Effector memory CD4-positive, alpha-beta T cell (primary cell): ENCODE measurements around the gene DEFB119.
"Not testable (repeated sequence)": the region's sequence is repeated elsewhere in the genome, so short reads cannot be mapped to it uniquely, and the experiment has no call there.

Source experiments
- DNase-seq, 3 donors: peaks; one replicate each; pipeline ENCODE4 v3.0.0-alpha.2; 2020
- H3K27ac ChIP-seq: 2 replicates; pipeline ENCODE4 v1.7.0; 2013; ENCODE audit warnings: mild to moderate bottlenecking, low read length, moderate library complexity; ENCODE audit not compliant: insufficient read depth, poor library complexity, severe bottlenecking
- H3K27me3 ChIP-seq: replicated peaks from 2 replicates; pipeline ENCODE4 v1.7.0; 2013; ENCODE audit warnings: mild to moderate bottlenecking, low read length; ENCODE audit not compliant: insufficient read depth, control insufficient read depth, poor library complexity, severe bottlenecking
- H3K36me3 ChIP-seq: 2 replicates; pipeline ENCODE4 v1.7.0; 2013; ENCODE audit warnings: mild to moderate bottlenecking, low read length, moderate library complexity; ENCODE audit not compliant: control insufficient read depth, insufficient read depth
- H3K4me1 ChIP-seq: 2 replicates; pipeline ENCODE4 v1.7.0; 2013; ENCODE audit warnings: low read length, mild to moderate bottlenecking; ENCODE audit not compliant: control insufficient read depth, insufficient read depth, poor library complexity, severe bottlenecking
- H3K4me3 ChIP-seq: 2 replicates; pipeline ENCODE4 v1.7.0; 2013; ENCODE audit warnings: low read length, low read depth, mild to moderate bottlenecking; ENCODE audit not compliant: insufficient read depth, poor library complexity, severe bottlenecking
- H3K9me3 ChIP-seq: 2 replicates; pipeline ENCODE4 v1.7.0; 2013; ENCODE audit warnings: mild to moderate bottlenecking, low read length, moderate library complexity; ENCODE audit not compliant: control insufficient read depth
- total RNA-seq, 3 donors: gene quantifications; one replicate each; lab custom pipeline; 2026; lab: John Stamatoyannopoulos, UW

The DEFB119 gene
- 0 reads per million in 3 donors for total RNA-seq

- Histone ChIP-seq H3K4me1 (no peaks in the 10 kb centered on the region), H3K36me3 (no peaks in the 10 kb centered on the region), H3K4me3 (no peak within 1 kb of the TSS), H3K9me3 (no peaks in the 10 kb centered on the region), H3K27ac (no peak within 1 kb of the TSS), H3K27me3 (no peaks in the 10 kb centered on the region)
- no peak for DNase-seq
Observed at GRCh38 chr20:31390490-31390889, at the start of gene DEFB119. DEFB119 (minus strand) TSS chr20:31390590; CDS start chr20:31390483, 107 bp downstream.

- H3K4me1 ChIP-seq: no peaks in the 10 kb centered on the region
- H3K9me3 ChIP-seq: no peaks in the 10 kb centered on the region
- DNase-seq: no peak
Observed at GRCh38 chr20:31430568-31431115, 40.3 kb upstream of the DEFB119 start.

GRCh38 chr20:31427576-31427975 is 37.2 kb upstream of the DEFB119 start:
- not testable (repeated sequence) for H3K36me3 ChIP-seq, H3K9me3 ChIP-seq, H3K4me1 ChIP-seq, H3K27ac ChIP-seq, H3K27me3 ChIP-seq, H3K4me3 ChIP-seq, DNase-seq

More at GRCh38 chr20:31430568-31431115, 40.3 kb upstream of the DEFB119 start:
- no peak overlapping the region for H3K4me3 ChIP-seq
- no peaks in the 10 kb centered on the region for H3K36me3 ChIP-seq
- no peak overlapping the region for H3K27ac ChIP-seq
- H3K27me3 ChIP-seq: peaks cover 4% of the 10 kb centered on the region

GRCh38 chr20:31426891-31427551 is 36.6 kb upstream of the DEFB119 start:
- not testable (repeated sequence) for H3K4me3 ChIP-seq, H3K36me3 ChIP-seq, H3K27me3 ChIP-seq, H3K4me1 ChIP-seq, H3K27ac ChIP-seq, DNase-seq, H3K9me3 ChIP-seq

- H3K27ac ChIP-seq: no peak overlapping the region
- DNase-seq: no peak
- no peaks in the 10 kb centered on the region for H3K27me3 ChIP-seq
- no peaks in the 10 kb centered on the region for H3K9me3 ChIP-seq
- no peaks in the 10 kb centered on the region for H3K36me3 ChIP-seq
- no peaks in the 10 kb centered on the region for H3K4me1 ChIP-seq
- no peak overlapping the region for H3K4me3 ChIP-seq
Observed at GRCh38 chr20:31425797-31426196, 35.4 kb upstream of the DEFB119 start.

- no peak overlapping the region for H3K27ac ChIP-seq
Observed at GRCh38 chr20:31418307-31418706, 27.9 kb upstream of the DEFB119 start.

GRCh38 chr20:31415653-31416052 is 25.3 kb upstream of the DEFB119 start:
- Histone ChIP-seq H3K4me3 (no peak overlapping the region), H3K27ac (no peak overlapping the region), H3K9me3 (no peaks in the 10 kb centered on the region), H3K36me3 (no peaks in the 10 kb centered on the region), H3K4me1 (no peaks in the 10 kb centered on the region), H3K27me3 (no peaks in the 10 kb centered on the region)
- no peak for DNase-seq

More at GRCh38 chr20:31418307-31418706, 27.9 kb upstream of the DEFB119 start:
- no peaks in the 10 kb centered on the region for H3K9me3 ChIP-seq
- H3K36me3 ChIP-seq: no peaks in the 10 kb centered on the region
- H3K4me3 ChIP-seq: no peak overlapping the region
- DNase-seq: no peak
- H3K4me1 ChIP-seq: no peaks in the 10 kb centered on the region
- no peaks in the 10 kb centered on the region for H3K27me3 ChIP-seq

GRCh38 chr20:31414381-31414780 is 24.0 kb upstream of the DEFB119 start:
- Histone ChIP-seq H3K27ac (no peak overlapping the region), H3K27me3 (no peaks in the 10 kb centered on the region)
- DNase-seq: no peak

GRCh38 chr20:31410011-31410410 is 19.6 kb upstream of the DEFB119 start:
- DNase-seq: no peak
- Histone ChIP-seq H3K27ac (no peak overlapping the region), H3K27me3 (no peaks in the 10 kb centered on the region), H3K36me3 (no peaks in the 10 kb centered on the region), H3K4me1 (no peaks in the 10 kb centered on the region), H3K4me3 (no peak overlapping the region), H3K9me3 (no peaks in the 10 kb centered on the region)

More at GRCh38 chr20:31414381-31414780, 24.0 kb upstream of the DEFB119 start:
- no peak overlapping the region for H3K4me3 ChIP-seq
- H3K36me3 ChIP-seq: no peaks in the 10 kb centered on the region
- H3K9me3 ChIP-seq: no peaks in the 10 kb centered on the region
- no peaks in the 10 kb centered on the region for H3K4me1 ChIP-seq

GRCh38 chr20:31406115-31406514 is 15.7 kb upstream of the DEFB119 start, which contains the start of gene DEFB121:
DEFB121 (minus strand) TSS chr20:31406215; CDS start chr20:31406152, 63 bp downstream.
- Histone ChIP-seq H3K27ac (no peak within 1 kb of the TSS), H3K4me1 (no peaks in the 10 kb centered on the region), H3K9me3 (no peaks in the 10 kb centered on the region), H3K27me3 (no peaks in the 10 kb centered on the region), H3K36me3 (no peaks in the 10 kb centered on the region), H3K4me3 (no peak within 1 kb of the TSS)
- DNase-seq: no peak
